Calu3 (cell line): Measurements from ENCODE around the gene SCAND1. TPM values are rescaled to one million over a fixed set of nuclear protein-coding genes. Genes with fewer than 3 reads are reported as not detected.

Experiments
- BruUV-seq: library from RNA; stranded (reverse); fragments of 400-500 nt; replicated peaks from 2 replicates; lab custom pipeline; 2021; lab: Mats Ljungman, UMichigan
- CTCF ChIA-PET: fragments of 300-600 bp; sonication (Branson Sonifier 250); formaldehyde crosslinking; loops from one replicate; lab custom pipeline; 2022; ENCODE audit warnings: antibody characterized with exemption; lab: Charles Lee
- DNase-seq: peaks from one replicate; pipeline ENCODE4 v3.0.0; 2022
- H3K27ac Mint-ChIP-seq: one replicate; pipeline ENCODE4 v1.8.0; 2022; ENCODE audit warnings: mixed read lengths; ENCODE audit not compliant: unreplicated experiment
- H3K27me3 Mint-ChIP-seq: one replicate; pipeline ENCODE4 v1.8.0; 2022; ENCODE audit warnings: mixed read lengths; ENCODE audit not compliant: unreplicated experiment
- H3K36me3 Mint-ChIP-seq: one replicate; pipeline ENCODE4 v1.8.0; 2022; ENCODE audit warnings: mild to moderate bottlenecking, moderate library complexity, mixed read lengths; ENCODE audit not compliant: insufficient read depth, unreplicated experiment
- H3K4me1 Mint-ChIP-seq: one replicate; pipeline ENCODE4 v1.8.0; 2022; ENCODE audit warnings: mild to moderate bottlenecking, low read depth, mixed read lengths; ENCODE audit not compliant: unreplicated experiment
- H3K4me3 Mint-ChIP-seq: one replicate; pipeline ENCODE4 v1.8.0; 2022; ENCODE audit warnings: mild to moderate bottlenecking, low read depth, moderate library complexity, mixed read lengths; ENCODE audit not compliant: unreplicated experiment
- H3K9me3 Mint-ChIP-seq: one replicate; pipeline ENCODE4 v1.8.0; 2022; ENCODE audit warnings: low read depth, mixed read lengths; ENCODE audit not compliant: unreplicated experiment
- CTCF ChIP-seq: fragments of 200-600 bp; IDR thresholded peaks from one replicate; pipeline ENCODE4 v1.8.0; 2022; ENCODE audit warnings: antibody characterized with exemption; ENCODE audit not compliant: unreplicated experiment
- intact Hi-C: fragments of 100-400 bp; cut with micrococcal nuclease; formaldehyde crosslinking; loops from one replicate; pipeline ENCODE4 v1.10.0; 2022; ENCODE audit not compliant: unreplicated experiment
- total RNA-seq: library from RNA; stranded (reverse); gene quantifications from 2 replicates; pipeline ENCODE4 v1.2.3, GENCODE V29; 2022

The SCAND1 gene
- total RNA-seq, 1 experiment from 2014 or later: 88.6 TPM

DNA sequence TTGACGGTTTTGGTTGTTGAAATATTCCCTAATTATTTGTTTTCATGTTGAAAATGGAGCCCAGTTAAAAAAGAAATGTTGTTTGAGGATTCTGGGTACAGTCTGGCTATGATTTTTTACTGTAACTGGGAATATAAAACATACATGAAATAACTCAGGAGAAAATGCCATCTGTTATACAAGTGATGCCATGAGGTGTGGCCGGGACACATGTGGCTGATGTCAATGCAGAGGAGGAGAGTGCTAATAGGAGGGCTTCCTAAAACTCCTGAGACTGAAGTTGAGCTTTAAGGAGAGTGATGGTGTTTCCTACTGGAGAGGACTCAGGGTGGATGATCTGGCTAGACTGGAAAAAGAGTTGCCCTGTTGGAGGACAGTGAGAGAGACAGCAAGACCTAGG, 12.7 kb downstream of the SCAND1 start:
- CTCF ChIA-PET: no interaction called here
- BruUV-seq: no TSS peak
- intact Hi-C loops: no loop called here

DNA sequence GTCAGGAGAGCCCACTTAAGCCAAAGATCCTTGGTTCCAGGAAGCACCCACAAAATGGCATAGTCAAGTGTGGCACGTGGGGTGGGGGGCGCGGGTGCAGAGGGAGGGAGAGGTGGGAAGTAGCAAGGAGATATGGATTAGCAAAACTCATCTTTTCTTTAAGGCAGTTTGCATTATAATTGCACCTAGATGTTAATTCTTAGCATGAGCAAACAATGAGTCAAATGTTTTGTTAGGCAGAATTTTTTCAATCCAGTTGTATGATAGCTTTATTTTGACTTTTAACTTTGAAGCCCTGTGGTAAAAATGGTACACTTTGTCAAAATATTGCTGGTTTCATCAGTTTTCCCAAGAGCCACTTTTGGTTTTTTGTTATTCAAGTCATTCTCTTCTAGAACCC, 15.0 kb downstream of the SCAND1 start:
- no peak overlapping the region for H3K27ac Mint-ChIP-seq
- H3K27me3 Mint-ChIP-seq: no peaks in the 10 kb centered on the region
- no peaks in the 10 kb centered on the region for H3K36me3 Mint-ChIP-seq
- DNase-seq: no peak
- H3K4me3 Mint-ChIP-seq: no peak overlapping the region
- no peak for TF ChIP-seq CTCF
- no TSS peak for BruUV-seq
- CTCF ChIA-PET: no interaction called here
- intact Hi-C loops: no loop called here
- H3K4me1 Mint-ChIP-seq: no peaks in the 10 kb centered on the region
- H3K9me3 Mint-ChIP-seq: no peaks in the 10 kb centered on the region

More for the DNA sequence above, 12.7 kb downstream of the SCAND1 start:
- no peak for TF ChIP-seq CTCF
- no peaks in the 10 kb centered on the region for H3K9me3 Mint-ChIP-seq
- H3K4me1 Mint-ChIP-seq: no peaks in the 10 kb centered on the region
- DNase-seq: no peak
- no peaks in the 10 kb centered on the region for H3K27me3 Mint-ChIP-seq
- H3K27ac Mint-ChIP-seq: no peak overlapping the region
- H3K36me3 Mint-ChIP-seq: no peaks in the 10 kb centered on the region
- H3K4me3 Mint-ChIP-seq: no peak overlapping the region

- no TSS peak for BruUV-seq
- Mint-ChIP-seq H3K9me3 (no peaks in the 10 kb centered on the region), H3K36me3 (peaks cover 12% of the 10 kb centered on the region), H3K27me3 (no peaks in the 10 kb centered on the region), H3K4me1 (no peaks in the 10 kb centered on the region), H3K4me3 (no peak overlapping the region), H3K27ac (no peak overlapping the region)
- DNase-seq: no peak
- TF ChIP-seq CTCF: no peak
- CTCF ChIA-PET: no interaction called here
- intact Hi-C loops: no loop called here
These were observed 20.3 kb downstream of the SCAND1 start for GRCh38 chr20:35934050-35934449.

DNA sequence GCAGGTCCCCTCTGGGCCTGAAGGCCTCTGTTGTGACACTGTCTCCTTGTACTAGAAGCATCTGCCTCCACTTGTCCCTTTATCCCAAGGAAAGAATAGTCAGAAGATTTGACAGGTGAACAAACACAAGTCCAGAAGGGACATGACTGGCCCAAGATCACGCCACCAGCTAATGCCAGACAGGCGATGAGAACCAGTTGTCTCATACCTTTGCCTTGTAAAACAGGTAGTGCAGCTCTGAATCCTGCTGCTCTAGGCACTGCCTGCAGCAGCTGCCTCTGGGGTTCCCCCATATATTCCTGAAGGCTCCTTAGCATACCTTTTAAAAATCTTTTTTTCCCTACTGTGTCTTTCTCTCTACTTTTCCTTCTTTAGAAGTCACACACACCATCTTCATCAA, 25.0 kb downstream of the SCAND1 start:
- DNase-seq: no peak
- Mint-ChIP-seq H3K9me3 (no peaks in the 10 kb centered on the region), H3K27ac (no peak overlapping the region), H3K27me3 (no peaks in the 10 kb centered on the region), H3K36me3 (peaks cover 18% of the 10 kb centered on the region), H3K4me1 (no peaks in the 10 kb centered on the region), H3K4me3 (no peak overlapping the region)
- CTCF ChIA-PET: no interaction called here
- intact Hi-C loops: no loop called here
- no peak for TF ChIP-seq CTCF
- no TSS peak for BruUV-seq
